ENCODE measurements around the gene PHOSPHO2.
"Not testable (repeated sequence)": the region's sequence is repeated elsewhere in the genome, so short reads cannot be mapped to it uniquely, and the experiment has no call there.

The PHOSPHO2 gene

GRCh38 chr2:169696381-169696780 lies 2.1 kb downstream of the PHOSPHO2 start:
- no peak overlapping the region for H3K4me3 ChIP-seq (ENCODE audit: low read depth, low read length)
- TF ChIP-seq CTCF (IDR thresholded peaks at IDR 0.05; ENCODE audit: low read depth, low read length), result no peak

- not testable (repeated sequence) for H3K4me3 ChIP-seq (ENCODE audit: low read depth, low read length)
Measured at GRCh38 chr2:169699173-169699572, 4.9 kb downstream of the PHOSPHO2 start.

GRCh38 chr2:169702996-169703395 lies 8.7 kb downstream of the PHOSPHO2 start:
- no peak overlapping the region for H3K4me3 ChIP-seq (ENCODE audit: low read depth, low read length)
- TF ChIP-seq CTCF (IDR thresholded peaks at IDR 0.05; ENCODE audit: low read depth, low read length), result no peak

DNA sequence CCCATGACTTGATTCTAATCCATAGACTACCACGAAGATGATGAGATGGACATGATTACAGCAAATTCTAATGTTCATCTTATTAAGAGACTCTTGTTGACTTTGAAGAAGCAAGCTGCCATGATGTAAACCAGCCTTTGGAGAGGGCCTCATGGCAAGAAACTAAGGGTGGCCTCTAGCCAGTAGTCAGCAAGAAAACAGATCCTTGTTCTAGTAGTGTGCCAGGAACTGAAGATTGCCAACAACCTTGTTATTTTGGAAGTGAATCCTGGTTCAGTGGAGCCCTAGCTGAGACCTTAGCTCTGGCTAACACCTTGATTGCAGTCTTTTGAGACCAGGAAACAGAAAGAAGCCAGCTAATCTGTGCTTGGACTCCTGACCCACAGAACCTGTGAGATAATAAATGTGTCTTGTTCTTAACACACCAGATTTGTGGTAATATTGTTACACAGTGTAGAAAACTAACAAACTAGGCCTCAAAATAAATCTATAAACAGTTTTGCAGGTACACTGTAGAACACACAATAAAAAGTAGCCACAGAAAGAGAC lies 10.0 kb downstream of the PHOSPHO2 start:
- no peak overlapping the region for H3K4me3 ChIP-seq (ENCODE audit: low read depth, low read length)
- no peak for TF ChIP-seq CTCF (IDR thresholded peaks at IDR 0.05; ENCODE audit: low read depth, low read length)

DNA sequence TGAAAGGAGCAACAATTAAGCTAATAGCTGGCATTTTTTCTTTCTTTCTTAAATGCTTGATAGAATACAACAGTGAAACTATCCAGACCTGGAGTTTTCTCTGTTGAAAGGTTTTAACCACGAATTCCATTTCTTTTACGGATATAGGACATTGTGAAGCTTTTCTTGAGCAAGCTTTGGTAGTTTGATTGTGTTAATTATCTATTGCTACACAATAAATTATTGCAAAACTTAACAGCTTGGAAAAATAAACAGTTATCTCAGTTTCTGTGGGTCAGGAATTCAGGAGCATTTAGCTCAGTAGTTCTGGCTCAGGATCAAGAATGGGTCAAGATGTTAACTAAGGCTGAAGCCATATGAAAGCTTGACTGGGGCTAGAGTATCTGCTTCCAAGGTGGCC lies 11.7 kb downstream of the PHOSPHO2 start:
- no peak for TF ChIP-seq CTCF (IDR thresholded peaks at IDR 0.05; ENCODE audit: low read depth, low read length)
- no peak overlapping the region for H3K4me3 ChIP-seq (ENCODE audit: low read depth, low read length)

DNA sequence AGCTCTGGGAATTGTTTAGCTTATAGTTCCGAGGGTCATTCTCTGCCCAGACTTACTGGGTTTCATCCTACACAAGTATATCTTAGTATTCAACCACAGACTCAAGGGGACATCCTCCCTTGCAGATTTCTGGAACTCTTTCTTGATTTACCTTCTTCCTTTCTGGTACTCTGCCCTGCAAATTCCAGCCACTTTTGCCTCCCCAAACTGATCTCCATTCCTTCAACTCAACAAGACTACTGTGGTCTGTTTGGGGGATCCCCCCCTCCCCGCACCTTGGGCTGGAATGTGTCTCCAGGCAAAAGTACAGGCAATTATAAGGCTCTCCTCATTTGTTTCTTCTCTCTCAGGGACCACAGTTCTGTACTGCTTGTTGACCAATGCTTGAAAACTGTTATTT lies 13.4 kb downstream of the PHOSPHO2 start:
- TF ChIP-seq CTCF (IDR thresholded peaks at IDR 0.05; ENCODE audit: low read depth, low read length), result no peak
- H3K4me3 ChIP-seq (ENCODE audit: low read depth, low read length), result no peak overlapping the region

GRCh38 chr2:169709331-169709730 lies 15.1 kb downstream of the PHOSPHO2 start:
- H3K4me3 ChIP-seq (ENCODE audit: low read depth, low read length), result no peak overlapping the region
- no peak for TF ChIP-seq CTCF (IDR thresholded peaks at IDR 0.05; ENCODE audit: low read depth, low read length)

- no peak overlapping the region for H3K4me3 ChIP-seq (ENCODE audit: low read depth, low read length)
- no peak for TF ChIP-seq CTCF (IDR thresholded peaks at IDR 0.05; ENCODE audit: low read depth, low read length)
Measured at GRCh38 chr2:169709981-169710380, 15.7 kb downstream of the PHOSPHO2 start.

Measured in WI38 (cell line).